Iris pigment epithelial cell (primary cell): ENCODE data around the gene INPP5A.

Experiments used
- DNase-seq: peaks from one replicate; pipeline ENCODE4 v3.0.0-alpha.2; 2011; ENCODE audit warnings: low read depth

The INPP5A gene

DNA sequence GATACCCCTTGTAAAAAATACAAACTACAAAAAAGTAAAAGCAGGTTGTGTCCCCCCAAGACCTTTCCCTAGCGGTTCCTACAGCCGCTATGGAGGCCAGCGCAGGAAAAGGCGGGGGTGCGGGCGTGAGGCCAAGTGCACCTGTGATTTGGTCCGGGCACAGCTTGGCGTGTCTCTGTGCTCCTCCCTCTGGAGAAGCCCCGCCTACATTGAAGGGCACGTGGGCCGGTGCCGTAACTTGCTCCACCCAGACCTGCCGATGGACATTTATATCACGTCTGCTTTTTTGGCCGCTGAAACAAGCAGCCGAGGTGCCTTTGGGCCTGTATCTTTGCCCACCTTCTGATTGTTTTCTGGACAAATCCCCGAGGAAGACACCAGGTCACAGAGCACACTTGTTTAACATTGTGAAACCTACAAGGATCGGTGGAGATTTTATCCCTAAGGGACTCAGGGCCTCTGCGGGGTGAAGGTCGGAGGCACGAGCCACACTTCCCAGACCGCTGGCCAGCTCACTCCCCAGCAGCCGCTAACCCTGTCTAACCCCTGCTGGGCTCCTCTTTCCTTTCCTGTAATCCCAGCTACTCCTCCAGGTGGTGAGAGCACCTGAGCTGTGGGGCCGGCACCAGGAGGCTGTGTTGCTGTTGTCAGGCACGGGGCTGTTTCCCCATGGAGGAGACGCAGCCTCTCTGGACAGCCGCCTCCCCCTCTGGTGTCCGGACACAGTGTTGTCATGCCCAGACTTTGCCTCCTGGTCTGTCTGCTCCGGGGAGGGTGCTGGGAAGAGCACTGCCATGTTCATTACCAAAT is 18.8 kb upstream of the INPP5A start:
- DNase-seq: no peak

GRCh38 chr10:132519382-132520176 is 18.0 kb upstream of the INPP5A start:
- DNase-seq: no peak

- DNase-seq: peak; percentile 49
Observed at GRCh38 chr10:132520177-132520811, 17.3 kb upstream of the INPP5A start.

DNA sequence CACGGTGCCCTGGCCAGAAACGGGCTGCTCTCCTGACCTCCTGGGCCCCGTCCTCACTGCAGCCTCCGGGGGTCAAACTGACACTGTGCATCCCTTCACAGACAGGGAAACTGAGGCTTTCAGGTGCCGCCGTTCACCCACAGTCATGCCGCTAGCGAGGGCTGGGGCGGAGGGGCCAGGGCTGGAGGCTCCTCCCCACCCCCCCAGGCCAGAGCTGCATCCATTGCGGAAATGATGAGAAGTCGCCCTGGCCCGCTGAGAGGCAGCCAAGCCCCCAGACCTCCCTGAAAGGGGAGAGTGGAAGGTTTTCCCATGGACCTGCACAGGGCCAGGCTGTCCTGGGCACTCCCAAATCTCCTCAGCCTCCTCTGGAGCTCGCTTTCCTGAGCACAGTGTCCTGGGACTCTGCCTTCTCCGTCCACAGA is 16.5 kb upstream of the INPP5A start:
- DNase-seq: no peak

- no peak for DNase-seq
Observed at GRCh38 chr10:132521466-132522102, 16.0 kb upstream of the INPP5A start.

- DNase-seq: no peak
Observed at GRCh38 chr10:132522521-132523411, 14.8 kb upstream of the INPP5A start.

DNA sequence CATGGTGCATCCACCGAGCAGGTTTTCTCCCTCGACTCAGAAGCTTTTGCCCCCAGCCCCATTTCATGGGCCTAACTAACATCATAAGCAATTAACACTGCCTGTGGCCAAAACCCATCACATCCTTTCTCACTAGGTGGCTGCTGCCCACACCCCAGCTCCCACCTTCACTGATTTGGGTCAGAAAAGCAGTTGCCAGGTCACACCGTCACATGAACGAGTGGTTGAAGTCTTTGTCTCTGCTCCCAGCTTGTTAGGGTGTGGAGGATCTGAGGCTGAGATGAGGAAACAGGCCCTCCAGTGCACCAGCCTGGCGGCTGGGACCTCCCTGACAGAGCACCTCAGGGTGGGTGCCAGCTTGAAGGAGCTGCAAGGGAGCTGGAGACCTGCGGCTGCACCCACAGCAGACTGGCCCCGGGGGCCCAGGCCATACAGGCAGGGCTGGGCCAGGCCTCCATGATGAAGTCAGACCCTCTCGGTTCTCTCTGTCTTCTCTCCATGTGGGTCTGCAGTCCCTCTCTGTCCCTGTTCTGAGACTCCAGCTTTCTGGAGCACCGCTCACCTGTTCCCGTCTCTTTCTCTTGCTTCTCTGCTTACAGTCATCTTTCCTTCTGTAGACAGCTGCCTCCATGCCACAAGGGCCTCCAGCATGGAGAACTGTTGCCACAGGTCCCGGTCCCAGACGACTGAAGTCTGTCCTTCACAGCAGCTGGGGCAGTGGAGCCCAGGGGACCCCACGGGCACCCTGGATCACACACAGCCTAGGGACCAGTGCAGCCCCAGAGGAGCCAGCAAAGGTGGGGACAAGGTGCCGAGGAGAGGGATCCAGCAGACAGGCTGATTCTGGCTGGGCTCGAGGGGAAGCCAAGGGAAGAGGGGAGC is 13.8 kb upstream of the INPP5A start:
- DNase-seq: no peak

DNA sequence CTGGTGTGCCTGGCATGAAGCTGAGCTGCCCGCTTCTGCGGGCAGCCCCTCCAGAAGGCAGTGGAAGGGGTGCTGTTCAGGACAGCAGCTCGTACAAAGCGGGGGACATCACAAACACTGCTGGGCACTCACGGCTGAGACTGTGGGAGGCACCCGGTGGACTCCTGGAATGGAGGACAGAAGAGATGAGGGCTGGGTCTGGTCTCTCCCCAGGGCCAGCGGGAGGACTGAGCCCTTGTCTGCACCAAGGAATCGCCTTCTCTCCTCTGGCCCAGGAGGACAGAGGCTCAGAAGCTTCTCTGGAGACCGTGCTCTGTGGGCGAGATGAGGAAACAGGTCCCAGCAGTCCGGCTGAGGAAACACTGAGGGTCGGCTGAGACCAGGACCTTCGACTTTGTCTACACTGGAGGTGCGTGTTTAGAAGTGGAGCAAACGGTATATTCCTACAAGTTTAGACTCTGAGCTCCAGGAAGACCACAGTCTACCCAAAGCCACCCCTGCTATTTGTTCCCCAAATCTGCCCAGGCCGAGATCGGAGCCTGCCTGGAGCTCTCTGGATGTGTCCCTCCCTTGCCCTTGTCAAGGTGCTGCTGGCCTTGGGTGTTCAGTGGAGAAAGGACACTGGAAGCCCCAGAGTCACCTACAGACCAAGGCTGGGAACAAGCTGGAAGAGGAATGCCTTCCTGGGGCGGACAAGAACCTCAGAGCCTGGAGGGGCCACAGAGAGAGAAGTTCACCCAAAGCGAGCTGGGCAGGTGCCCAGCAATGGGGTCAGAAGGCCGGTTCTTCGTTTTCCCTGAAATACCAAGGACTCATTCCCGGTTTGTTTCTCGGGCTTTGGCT is 12.9 kb upstream of the INPP5A start:
- no peak for DNase-seq

DNA sequence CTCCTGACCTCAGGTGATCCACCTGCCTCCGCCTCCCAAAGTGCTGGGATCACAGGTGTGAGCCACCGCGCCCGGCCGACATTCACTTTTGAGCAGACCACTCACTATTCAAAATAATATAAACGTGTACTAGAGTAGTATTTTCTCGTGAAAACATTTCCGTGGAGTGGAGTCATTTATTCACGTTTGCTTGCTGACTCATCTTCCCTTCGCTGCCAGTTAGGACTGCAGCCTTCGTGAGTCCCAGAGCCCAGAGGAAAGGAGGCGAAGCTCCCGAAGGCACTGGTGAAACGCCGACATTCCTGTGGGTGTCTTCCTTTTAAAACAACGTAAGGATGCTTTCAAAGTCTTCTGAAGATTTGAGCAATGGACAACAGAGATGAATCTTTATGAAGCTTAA is 10.9 kb upstream of the INPP5A start:
- DNase-seq: peak; percentile 83

DNA sequence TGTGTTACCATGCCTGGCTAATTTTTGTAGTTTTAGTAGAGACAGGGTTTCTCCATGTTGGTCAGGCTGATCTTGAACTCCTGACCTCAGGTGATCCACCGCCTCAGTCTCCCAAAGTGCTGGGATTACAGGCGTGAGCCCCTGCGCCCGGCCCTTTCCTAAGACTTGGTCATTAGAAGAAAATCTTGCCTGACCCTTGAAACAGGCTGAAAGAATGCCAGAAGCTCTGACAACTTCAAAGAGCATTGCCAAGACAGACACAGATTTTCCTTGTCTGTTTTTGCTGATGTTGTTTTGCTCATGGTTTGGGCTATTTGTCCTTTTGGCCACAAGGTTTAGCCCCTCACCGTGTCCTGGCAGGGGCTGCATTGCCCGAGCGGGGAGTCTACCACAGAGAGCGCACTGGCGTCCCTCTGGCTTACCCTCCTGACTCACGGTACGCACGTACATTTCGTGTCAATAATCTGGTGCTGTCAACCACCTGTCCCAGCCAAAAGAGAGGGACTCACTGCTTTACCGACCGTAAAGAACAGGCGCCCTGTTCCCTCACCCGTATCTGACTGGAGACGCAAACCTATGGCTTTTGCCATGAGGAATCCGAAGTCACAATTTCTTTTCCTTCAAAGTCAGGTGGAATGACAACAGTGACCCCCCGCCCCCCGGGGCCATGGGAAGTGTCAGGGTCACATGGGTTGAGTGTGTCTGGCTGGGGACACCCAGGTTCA is 10.1 kb upstream of the INPP5A start:
- DNase-seq: no peak

- DNase-seq: no peak
Observed at GRCh38 chr10:132528064-132528691, 9.4 kb upstream of the INPP5A start.

DNA sequence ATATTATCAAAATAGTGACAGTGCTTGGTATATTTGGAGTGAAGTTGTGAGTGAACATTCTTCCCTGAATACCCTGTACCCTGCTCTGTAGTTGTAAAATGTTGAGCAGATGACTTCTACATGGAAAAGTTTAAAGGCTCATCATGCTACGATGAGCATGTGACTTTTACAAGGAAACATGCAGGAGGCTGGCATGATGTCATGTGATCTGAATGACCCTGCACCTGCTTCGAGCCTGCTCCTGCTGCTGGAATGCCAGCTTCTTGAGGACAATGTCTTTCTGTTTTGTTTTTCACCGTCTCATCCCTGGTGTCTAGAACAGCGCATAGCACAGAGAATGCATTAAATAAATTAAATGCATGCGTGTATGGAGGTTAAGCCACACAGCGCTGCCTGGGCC is 5.4 kb upstream of the INPP5A start:
- no peak for DNase-seq

GRCh38 chr10:132532749-132533560 is 4.6 kb upstream of the INPP5A start:
- peak; percentile 86 for DNase-seq

DNA sequence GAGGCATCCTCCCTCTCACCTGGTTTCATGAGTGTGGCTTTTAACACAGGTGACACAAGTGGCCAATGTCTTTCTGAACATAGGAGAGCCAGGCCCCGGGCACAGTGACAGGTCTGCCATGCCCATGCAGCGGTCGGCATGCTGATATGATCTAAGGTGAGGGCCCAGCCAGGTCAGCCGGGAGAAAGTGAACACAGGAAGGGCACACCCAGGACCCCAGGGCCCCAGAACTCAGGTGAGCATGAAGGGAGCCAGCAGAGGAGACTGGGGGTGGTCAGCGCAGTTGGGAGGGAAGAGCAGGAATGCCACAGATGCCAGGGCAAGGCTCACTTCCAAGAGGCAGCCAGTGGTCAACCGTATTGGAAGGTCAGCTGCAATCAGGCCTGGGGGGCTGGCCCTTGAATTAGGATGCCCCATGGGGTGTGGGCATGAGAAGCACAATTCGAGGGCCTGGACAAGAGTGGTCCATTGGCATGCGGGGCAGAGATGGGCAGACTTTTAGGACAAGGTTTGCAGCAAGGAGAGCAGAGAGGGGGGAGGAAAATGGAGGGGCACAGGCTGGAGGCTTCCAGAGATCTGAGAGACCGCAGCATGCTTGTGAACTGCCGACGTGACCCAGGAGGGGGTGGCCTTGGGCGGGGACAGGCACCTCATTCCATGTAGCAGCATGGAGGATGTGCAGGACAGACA is 3.9 kb upstream of the INPP5A start:
- DNase-seq: no peak

- DNase-seq: no peak
Observed at GRCh38 chr10:132534391-132535064, 3.1 kb upstream of the INPP5A start.

- DNase-seq: no peak
Observed at GRCh38 chr10:132535065-132535651, 2.4 kb upstream of the INPP5A start.
